Stimulated activated CD4-positive, alpha-beta T cell treated with anti-CD3 and anti-CD28 coated beads, Interleukin-4, amount 100 ng/mL, for 24 hours (primary cell): ENCODE results near the gene ROS1.
"Not testable (repeated sequence)": the region's sequence is repeated elsewhere in the genome, so short reads cannot be mapped to it uniquely, and the experiment has no call there.

Experiments
- DNase-seq: peaks from one replicate; pipeline ENCODE4 v3.0.0-alpha.2; 2020

The ROS1 gene

GRCh38 chr6:117375446-117375845 lies 50.3 kb downstream of the ROS1 start:
- DNase-seq: no peak

GRCh38 chr6:117373211-117373813 lies 52.4 kb downstream of the ROS1 start:
- no peak for DNase-seq

DNA sequence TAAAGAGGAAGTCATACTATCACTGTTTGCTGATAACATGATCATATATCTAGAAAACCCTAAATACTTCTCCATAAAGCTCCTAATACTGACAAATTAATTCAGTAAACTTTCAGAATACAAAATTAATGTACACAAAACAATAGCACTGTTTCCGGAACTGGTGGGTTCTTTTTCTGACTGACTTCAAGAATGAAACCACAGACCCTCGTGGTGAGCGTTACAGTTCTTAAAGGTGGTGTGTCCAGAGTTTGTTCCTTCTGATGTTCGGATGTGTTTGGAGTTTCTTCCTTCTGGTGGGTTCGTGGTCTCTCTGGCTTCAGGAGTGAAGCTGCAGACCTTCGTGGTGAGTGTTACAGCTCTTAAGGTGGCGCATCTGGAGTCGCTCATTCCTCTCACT lies 53.5 kb downstream of the ROS1 start:
- DNase-seq: not testable (repeated sequence)

DNA sequence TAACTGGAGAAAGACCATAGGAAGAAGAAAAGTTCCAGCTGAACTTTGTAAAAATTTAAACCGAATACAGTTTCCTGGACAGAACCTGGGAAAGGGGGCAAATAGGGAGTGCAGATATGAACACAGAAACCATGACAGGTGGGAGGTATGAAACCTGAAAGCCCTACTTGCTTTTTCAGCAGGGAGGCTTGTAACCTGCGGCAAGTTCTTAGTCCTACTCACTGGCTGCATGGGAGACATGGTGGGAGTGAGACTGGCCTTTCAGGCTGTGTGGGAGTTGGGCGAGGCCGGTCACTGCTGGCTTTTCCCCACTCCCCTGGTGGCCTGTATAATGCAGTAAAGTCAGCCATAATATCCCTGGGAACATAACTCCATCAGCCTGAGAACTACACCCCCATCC lies 54.2 kb downstream of the ROS1 start:
- no peak for DNase-seq

DNA sequence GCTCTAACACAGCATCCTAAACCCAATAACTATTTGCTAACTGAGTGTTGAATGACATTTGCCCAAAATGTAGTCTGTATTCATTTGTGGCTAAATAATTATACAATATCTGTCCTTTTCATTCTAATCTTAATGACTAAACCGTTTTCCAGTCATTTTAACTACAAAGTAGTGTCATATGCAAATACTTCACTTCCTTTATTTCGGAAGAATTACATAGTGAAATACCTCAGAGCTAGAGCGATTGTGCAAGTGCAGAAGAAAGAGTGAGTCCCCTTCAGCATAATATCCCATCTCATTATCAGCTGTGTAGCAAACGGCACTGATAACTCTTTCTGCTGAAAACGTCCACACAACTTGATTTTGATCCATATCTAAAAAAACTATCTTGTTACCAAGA lies 66.2 kb downstream of the ROS1 start:
- no peak for DNase-seq

DNA sequence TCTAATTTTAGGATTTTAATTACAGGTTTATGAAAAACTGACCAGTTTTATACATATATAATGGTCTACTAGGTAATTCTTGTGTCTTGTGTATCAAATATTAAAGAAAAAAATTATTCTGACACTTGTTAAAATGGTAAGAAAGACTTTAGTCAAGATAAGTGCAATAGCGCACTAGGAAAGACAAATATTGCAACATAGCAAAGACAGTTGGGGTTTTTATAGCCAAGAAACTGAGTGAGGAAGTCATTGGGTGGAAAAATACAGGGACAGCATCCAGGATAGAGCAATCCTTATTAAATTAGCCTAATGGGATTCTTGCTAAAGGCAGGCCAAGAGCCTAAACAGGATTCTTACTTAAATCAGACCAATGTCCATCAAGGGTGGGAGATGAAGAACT lies 71.1 kb downstream of the ROS1 start:
- DNase-seq: no peak

DNA sequence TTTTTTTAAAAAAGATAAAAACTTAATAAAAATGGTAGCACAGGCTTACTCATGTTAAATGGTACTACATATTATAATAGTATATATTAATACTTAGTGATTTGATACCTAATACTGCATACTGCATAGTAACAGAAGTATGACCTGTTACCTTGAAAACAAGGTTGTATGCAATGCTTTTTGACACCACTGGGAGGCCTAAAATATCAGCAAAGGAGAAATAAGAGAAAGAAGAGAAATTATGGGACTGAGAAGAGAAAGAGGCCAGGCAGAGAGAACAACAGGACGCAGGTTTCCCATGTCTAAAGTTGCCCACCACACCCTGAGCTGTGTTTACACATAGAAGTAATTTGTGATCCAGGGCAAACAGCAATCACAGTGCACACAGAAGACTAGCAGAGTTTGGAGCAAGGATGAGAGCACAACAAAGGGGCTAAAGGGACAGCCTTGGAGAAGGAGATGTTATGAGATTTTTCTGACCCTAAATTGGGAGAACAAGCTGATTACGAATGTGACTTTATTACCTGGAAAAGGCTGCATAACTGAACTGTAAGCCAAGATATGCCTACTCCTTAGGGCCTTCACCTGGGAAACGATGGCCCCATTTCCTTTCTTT lies 73.2 kb downstream of the ROS1 start:
- DNase-seq: no peak

DNA sequence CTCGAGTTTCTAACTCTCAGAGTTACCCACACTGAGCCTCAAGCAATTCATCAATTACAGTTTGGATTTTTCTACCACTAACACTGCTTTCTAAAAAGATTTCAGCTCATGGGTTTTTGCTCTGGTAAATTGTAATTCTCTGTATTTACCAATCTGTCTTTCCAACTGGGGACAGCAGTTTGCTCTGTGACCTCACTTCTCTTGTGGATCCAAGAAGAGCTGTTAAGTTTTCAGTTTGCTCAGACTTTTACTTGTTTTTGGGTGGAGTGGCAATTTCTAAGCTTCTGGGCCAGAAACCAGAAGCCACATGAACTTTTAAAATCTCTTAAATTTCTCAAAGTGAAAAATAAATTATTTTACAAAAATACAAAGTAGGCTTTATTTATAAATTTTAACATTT lies 74.2 kb downstream of the ROS1 start:
- DNase-seq: no peak

GRCh38 chr6:117346142-117346930 lies 79.4 kb downstream of the ROS1 start:
- DNase-seq: no peak

GRCh38 chr6:117345292-117345610 lies 80.5 kb downstream of the ROS1 start:
- DNase-seq: no peak

DNA sequence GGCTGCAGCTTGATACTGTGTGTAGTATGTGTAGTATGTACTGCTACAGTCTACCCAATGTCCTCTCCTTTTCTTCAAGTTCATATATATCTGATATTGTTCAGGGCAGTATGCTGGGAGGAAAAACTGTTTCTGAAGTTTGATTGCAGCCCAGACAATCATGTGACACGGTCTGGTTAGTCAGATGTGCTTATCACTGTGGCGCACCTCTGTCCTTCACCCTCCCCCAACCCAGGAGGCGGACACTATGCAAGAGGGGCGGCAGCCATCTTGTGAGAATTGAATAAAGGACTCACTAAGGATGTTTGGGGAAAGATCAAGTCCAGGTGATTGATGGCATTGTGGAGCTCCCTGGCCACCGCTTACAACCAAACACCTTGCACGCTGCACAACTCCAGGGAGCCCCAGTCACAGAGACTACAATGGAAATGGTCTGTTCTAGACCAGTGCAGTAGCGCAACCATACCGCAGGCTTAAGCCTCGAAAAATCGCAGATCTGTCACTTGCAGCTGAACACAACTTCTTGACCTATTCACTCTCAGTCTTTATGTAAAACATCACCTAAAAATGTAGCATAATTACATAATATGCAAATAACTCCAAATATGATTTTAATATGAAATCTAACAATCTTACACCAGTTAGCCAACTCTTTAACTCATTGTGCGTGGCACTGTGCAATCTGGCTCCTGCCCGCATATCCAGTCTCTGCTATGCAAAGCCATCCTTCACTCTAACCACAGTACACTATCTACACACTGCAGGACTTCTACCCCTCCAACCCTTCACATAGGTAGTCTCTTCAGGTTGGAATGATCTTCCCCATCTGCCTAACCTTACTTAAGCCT lies 81.1 kb downstream of the ROS1 start:
- no peak for DNase-seq

GRCh38 chr6:117338567-117338966 lies 87.2 kb downstream of the ROS1 start:
- DNase-seq: no peak

DNA sequence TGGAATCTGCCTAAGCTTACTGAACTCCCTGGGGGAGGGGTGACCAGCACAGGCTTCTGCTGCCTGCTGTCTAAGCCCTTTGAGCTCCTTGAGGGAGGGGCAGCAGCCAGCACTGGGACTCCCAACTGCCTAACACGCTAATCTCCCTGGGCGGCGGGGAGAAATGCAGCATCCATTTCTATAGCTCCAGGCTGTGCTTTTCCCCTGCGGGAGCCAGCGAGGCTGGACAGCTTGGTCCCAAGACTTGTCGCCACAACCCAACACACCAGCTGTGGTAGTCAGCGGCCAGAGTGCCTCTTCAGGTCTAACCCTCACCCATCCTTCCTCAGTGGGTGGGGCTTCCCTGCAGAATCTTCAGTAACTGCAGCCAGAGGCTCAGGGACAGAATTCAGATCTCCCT lies 95.8 kb downstream of the ROS1 start:
- no peak for DNase-seq

DNA sequence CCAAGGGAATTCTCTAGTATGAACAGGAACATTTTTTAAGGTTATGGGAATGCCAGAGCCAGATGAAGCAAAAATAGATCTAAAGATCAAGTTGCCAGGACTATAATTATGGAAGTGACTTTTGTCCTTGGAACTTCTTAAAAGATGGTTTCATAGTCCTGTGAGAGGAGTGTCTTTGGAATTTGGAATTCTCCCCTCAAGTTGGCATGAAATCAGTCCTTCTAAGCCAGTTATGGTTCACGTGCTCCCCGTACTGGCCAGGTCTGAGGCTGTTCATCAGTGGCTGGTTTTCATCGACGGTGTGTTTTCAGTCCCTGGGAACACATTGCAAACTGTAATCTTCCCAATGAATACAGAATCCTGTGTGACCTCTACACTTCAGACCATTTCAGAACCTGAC lies 97.2 kb downstream of the ROS1 start:
- DNase-seq: no peak

- DNase-seq: no peak
Measured at GRCh38 chr6:117328005-117328389, 97.7 kb downstream of the ROS1 start.

DNA sequence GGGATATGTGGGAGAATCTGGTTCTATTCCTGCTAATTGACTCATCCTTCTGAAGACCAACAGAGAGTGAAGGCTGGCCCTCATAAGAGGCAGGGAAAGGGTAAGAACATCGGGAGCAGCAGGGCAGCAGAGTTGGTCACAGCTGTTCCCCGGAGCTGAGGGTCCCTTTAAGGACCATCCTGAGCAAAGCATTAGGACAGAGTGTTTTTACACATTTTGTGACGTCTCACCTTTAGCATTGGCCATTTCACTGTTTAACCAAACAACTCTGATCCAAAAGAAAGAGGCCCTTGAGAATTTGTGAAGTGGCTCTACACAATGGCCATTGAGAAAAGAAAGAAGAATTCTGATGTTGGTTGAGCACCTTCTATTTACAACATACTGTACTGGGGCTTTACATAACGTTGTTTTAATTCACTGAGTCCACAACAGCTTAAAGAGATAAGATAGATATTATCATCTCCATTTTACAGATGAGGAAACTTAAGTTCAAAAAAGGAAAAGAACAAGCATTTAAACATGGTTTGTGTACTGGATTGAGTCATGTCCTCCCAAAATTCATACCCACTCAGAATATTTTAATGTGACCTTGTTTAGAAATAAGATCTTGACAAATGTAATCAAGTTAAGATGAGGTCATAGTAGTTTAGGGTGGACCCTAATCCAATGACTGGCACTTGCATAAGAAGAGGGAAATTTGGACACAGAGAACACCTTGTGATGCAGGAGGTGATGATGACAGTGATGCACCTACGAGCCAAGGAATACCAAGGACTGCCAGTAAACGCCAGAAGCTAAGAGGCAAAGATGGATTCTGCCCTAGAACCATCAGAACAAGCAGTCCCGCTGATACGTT lies 98.4 kb downstream of the ROS1 start:
- no peak for DNase-seq

- no peak for DNase-seq
Measured at GRCh38 chr6:117326396-117326795, 99.3 kb downstream of the ROS1 start.

- no peak for DNase-seq
Measured at GRCh38 chr6:117317261-117317660, 108.5 kb downstream of the ROS1 start.

GRCh38 chr6:117311726-117312125 lies 114.0 kb downstream of the ROS1 start:
- no peak for DNase-seq

- no peak for DNase-seq
Measured at GRCh38 chr6:117311310-117311709, 114.4 kb downstream of the ROS1 start.

DNA sequence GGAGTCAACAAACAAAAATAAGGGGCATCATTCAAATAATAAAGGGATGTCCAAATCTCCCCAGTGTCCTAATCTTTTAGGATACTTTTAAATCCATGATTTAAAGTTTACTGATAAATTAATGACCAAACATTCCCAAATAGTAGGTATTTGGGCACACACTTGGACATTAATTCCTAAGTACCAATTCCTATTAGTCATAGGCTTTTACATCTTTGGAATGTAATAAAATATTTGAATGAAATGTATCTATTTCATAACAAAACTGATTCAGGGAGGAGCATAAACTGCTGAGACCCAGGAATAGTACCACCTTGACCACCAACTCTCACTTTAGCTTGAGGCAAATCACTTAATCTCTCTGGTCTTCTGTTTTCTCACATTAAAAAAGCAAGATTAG lies 116.1 kb downstream of the ROS1 start:
- no peak for DNase-seq

- DNase-seq: no peak
Measured at GRCh38 chr6:117309069-117309468, 116.7 kb downstream of the ROS1 start.

- no peak for DNase-seq
Measured at GRCh38 chr6:117307655-117308054, 118.1 kb downstream of the ROS1 start.
